HG03521 (cell line): ENCODE measurements around the gene CALR3.
"Not testable (repeated sequence)": the region's sequence is repeated elsewhere in the genome, so short reads cannot be mapped to it uniquely, and the experiment has no call there.

Experiments
- ATAC-seq: cut with Tn5 transposase; IDR thresholded peaks from one replicate; pipeline ENCODE4 v1.9.1; 2021; ENCODE audit warnings: mild to moderate bottlenecking, moderate library complexity; ENCODE audit not compliant: unreplicated experiment

CALR3 gene

DNA sequence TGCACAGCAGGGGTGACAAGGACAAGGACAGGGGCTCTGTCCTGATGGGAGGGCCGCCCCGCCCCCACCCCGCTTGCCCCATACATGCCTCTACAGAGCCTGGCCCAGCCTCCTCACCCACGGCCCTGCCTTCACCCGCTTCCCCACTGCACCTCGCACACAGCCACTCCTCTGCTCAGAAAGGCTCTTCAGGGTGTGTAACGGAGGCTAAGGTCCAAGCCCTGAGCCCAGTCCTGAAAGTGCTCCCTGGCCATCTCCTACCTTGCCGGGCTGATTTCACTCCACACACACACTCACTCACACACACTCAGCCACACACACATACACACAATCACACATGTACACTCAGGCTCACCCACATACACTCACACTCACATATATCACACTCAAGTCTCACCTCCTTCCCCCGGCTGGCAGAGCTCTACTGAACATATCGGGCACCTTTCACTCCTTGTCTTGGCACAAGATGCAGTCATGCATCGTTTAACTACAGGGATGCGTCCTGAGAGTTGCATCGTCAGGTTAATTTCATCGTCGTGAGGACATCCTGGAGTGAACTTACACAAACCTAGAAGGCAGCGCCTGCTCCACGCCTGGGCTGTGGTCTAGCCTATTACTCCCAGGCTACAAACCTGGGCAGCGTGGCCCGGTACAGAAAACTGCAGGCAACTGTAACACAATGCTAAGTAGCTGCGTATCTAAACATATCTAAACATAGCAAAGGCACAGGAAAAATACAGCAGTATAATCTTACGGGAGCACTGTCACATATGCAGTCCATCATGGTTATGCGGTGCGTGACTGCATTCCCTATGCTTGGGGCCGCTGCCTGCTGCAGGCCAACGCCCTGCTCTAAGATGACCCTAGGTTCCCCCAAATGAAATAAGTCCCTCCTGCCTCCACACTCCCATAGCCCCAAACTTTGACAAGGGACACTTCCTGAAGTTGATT lies 37.3 kb downstream of the CALR3 start:
- no peak for ATAC-seq

DNA sequence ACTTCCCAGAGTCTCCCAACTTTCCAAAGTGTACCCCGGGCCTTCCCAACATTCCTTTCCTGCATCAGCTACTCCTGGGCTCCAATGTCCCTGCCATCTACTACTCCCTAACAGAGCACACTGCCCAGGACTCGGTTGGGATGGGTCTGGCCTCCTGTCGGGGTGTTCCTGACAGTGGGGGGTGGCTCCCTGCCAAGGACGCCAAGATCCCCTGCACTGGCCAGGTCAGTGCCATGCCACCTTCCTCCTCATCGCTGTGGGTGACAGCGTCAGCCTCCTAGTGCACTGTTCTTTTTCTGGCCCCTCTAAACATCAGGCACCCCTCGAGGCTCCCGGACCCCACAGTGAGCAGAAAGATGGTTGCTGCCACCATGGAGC lies 38.0 kb downstream of the CALR3 start:
- ATAC-seq = no peak

DNA sequence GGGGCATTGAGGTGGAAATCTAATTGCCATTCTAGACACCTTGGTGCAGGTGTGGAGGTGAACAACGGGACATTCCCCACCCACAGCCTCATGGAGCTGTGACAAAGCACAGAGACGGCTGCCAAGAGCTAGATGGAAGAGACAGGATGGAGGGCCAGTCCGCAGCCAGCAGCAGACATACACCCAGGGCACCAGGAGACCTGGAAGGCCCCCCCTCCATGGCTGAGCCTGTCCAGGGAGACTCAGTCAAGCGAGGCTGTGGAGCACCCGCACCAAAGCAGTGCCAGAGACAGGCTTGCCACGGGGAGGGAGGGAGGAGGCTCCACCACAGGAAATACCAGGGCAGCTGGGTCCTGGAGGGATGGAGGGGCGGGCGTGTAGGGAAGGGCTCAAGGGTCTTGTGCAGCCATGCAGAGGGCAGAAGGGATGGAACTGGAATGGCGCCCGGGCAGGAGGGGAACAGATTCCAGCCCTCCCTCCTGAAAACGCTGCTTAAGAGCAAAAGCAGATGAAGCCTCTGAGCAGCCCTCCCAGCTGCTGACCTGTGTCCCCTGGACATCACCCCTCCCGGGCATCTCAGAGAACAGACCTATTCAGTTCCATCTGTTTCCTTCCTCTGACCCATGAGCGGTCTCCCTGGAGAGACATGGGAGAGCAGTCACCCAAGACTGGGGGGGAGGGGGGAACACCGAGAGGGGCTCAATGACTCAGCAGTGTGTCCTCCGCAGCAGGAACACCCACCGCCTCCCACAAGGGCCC lies 38.6 kb downstream of the CALR3 start:
- ATAC-seq = no peak

DNA sequence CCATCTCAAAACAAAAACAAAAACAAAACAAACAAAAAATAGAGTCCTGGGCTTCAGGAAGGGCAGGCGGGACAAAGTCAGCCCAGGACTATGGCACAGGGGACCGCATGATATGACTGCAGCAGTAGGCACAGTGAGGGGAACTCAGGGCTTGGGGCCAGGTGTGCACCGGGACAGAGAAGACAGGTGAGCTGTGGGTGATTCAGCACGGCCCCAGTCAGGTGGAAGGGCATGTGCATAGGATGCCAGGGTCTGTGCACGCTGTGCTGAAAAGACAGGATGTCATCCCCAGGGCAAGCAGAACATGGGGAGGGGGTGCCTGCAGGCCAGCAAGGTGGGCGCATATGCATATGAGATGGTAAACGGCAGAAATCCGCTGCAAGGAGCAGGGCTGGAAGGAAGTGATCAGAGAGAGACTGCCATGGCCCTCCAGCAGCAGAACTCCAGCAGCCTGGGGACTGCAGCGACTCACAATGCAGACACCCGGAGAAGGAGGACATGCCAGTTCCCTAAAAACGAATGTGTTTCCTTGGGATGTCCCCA lies 39.2 kb downstream of the CALR3 start:
- no peak for ATAC-seq

DNA sequence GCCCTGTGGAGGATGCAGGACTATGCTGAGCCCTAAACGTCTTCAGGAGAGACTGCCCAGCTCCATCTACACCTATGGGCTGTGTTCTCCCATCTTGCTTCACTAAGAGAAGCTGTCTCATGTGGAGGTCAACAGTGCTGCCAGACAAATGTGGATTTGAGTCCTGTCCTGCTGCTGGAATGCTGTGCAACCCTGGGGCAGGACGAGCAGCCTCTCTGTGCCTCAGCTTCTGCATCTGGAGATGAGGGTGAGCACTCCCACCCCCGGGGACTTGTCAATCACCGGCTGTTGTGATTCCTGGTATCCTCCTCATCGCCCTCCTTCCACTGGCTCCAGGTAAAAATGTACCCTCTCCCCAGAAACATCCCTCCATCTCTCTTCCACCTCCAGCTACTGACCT lies 40.5 kb downstream of the CALR3 start:
- ATAC-seq = no peak

DNA sequence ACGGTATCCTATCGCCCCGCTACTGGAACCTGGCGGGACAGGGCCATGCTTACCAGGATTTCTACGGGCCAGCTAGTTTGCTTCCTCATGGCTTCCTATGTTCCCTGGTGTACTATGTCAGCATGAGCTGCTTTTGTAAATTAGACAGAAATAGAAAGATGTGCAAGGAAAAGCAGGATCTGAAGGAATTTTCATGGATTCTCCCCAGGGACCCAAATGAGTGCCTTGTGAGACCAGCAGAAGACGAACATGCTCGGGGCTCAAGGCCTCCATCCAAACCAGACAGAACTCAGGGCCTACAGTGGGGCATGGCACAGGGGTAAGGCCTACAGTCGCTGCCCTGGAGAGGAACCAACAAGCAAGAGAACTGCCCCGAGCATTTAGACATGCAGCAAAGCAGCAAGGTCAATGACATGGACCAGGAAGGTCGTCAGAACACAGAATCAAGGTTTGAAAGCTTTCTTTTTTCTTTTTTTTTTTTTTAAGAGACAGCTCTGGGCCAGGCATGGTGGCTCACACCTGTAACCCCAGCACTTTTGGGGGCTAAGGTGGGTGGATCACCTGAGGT lies 41.5 kb downstream of the CALR3 start:
- ATAC-seq = no peak

DNA sequence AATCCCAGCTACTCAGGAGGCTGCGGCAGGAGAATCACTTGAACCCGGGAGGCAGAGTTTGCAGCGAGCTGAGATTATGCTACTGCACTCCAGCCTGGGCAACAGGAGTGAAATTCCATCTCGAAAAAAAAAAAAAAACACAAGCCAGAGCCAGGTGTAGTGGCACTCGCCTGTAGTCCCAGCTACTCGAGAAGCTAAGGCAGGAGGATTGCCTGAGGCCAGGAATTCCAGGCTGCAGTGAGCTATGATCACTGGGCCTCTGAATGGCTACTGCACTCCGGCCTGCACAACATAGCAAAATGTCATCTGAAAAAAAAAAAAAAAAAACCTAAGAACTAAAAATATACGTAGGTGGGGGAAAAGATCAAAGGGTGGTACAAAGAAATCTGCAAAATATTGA lies 43.6 kb downstream of the CALR3 start:
- no peak for ATAC-seq

DNA sequence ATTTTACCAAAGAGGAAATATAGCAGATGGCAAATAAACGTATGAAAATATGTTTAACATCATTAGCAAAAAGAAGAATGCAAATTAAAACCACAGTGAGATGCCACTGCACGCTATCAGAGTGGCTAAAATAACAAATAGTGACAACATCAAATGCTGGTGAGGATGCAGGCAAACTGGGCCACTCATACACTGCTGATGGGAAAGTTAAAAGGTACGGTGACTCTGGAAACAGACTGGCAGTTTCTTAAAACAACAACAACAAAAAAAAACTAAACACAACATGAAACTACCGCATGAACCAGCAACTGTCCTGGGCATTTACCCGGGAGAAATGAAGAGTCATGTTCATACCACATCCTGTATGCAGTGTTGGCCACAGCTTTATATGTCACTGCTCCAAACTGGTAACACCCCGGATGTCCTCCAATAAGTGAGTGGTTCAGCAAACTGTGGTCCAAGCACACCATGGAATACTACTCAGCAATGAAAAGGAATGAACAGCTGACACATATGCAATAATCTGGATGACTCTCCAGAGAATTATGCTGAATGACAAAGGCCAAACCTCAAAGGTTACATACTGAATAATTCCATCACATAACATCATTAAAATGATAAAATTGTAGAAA lies 46.5 kb downstream of the CALR3 start:
- peak; percentile 38 for ATAC-seq

DNA sequence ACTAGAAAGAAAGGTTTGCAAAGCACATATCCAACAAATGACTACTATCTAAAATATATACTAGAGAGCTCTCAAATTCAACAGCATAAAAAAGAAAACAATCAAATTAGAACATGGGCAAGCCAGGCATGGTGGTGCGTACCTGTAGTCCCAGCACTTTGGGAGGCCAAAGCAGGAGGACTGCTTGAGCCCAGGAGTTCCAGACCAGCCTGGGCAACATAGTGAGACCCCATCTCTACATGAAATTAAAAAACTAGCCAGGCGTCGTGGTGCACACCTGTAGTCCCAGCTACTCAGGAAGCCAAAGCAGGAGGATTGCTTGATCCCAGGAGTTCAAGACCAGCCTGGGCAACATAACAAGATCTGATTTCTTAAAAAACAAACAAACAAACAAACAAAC lies 47.1 kb downstream of the CALR3 start:
- not testable (repeated sequence) for ATAC-seq

DNA sequence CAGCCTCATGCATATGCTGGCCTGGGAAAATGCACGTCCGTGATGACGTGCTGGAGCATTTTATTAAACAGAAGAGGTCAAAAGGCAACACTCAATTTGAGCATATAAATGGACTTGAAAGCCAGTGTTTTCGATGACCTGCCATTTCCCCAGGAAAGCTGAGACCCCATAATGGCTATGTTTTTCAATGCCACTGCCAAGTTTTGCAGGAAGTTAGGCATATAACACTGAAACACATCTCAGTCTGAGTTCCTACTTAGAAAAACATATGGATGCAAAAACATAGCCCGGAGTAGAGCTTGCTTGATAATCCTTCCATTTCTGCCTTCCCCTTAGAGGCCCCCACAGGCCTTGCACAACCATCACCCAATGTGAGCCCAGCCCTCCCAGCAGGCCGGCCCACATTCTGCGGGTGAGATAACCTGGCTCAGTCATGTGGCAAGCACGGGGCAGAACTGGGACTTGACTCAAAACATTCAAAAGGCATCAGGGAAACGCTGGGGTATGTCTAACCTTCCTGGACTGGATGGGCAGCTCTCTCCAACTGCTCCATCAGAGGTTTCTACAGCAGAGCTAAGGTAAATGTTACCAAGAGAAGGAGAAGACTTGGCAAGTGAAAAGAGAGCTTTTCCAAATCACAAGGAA lies 49.1 kb downstream of the CALR3 start:
- no peak for ATAC-seq

DNA sequence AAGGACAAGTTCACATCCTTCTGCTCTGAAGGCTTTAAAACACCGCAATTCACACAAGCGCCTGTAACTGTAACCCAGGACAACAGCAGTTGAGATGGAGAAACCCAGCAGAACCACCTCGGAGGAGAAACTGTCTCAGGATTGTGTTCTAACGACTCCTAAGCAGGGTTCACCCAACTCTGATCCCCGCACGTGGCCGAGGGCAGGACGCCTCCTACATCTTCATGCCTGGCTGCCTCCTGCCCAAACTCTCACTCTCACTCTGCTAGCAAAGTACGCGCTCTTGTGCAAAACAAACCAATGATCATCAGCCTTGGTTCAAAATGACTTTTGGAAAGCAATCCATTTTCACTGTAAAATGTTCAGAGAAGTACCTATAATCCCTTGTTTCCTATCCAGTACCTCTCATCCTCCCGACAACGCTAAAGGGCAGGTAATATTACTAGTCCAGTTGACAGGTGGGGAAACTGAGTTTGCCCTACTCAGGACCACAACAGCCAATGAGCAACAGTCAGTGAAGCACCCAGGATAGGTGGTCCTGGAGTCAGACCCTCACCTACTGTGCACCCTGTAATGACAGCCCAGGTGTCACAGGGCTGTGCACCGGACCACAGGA lies 49.8 kb downstream of the CALR3 start:
- ATAC-seq = no peak

DNA sequence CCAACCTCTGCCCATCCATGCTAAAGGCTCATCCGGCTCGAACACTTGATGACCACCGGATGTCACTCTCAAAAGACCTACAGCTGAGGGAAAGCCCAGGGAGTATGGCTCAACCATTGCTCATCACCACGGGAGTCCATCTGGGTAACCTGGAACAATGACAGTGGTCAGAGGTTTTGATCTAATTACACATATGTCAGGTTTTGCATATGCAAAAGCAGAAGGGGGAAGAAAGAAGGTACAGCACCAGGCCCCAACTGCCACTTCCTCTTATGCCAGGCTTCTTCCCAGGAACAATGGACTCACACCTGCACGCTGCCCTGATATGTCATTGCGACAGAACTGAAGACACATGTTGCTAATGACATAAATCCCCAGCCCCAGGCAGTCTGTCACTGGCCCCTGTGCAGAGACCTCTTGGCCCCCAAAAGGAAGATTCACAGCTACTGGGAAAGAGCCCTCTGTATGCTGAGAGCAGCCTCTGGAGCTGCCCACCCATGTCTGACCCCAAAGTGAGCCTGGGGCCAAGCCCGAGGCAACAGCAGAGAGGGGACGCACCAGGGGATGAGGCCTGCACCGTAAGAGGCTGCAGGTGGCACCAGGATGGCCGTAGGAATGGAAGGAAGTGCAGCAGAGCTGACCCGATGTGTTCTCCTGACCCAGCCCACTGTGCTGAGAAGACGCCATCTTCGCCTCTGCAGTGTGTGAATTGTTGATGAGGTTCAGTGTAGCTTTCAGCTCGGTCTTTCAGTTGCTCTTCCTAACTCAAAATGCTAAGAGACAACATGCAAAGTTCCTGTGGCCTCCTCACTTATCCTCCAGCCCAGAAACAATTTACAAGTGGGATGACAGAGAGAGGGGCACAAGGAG lies 50.5 kb downstream of the CALR3 start:
- ATAC-seq = no peak

DNA sequence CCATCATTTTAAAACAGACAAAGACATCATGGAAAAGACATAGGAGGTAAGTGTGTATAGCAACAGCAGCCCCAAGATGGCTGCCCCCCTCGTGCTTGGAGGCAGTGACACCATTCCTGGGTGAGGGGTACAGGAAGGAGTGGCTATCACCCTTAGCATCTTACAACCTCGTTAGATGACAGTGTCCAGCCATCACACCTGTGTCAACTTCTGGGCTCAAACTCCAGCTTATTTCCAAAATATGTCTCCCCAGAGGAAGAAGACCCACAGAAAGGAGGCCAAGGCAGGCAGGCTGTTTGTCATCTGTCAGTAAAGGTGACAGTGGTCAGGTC lies 51.7 kb downstream of the CALR3 start:
- no peak for ATAC-seq

DNA sequence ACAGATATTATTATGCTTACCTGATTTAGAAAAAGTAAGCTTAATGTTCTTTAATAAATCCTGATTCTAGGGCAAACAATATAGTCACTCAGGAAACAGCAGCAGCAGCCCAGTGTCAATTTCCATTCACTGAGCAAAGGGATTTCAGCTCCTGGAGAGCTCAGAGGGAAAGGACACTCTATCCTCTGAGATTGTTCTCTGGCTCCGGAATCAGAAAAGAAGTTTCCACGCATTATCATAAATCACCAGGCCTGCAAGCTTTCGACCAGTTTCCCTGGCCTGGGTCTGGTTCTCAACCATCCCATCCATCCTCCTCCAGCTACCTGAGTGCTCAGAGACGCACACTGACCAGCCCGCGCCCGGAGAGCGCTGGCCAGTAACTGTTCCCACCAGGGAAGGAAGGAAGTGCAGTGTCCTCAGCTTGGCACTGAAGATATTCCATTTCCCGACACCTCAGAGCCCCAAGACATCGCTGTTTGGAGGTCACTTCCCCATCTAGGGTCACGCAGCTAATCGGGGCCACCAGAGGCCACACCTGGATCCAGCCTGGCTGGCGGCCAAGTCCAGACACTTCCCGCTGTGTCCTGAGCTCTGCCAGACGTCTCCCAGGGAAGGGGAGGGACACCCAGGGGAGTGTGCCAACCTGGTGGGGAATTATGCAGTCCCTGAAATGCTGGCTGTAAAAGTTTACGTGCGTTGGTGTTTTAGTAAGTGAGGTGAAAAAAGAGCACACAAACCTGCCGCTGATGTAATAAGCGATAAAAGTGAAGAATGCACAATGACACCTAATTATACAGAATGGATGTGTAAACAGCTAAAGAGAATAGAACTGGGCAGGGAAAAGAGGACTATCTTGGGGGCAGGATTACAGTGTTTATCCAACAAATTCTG lies 53.3 kb downstream of the CALR3 start:
- ATAC-seq = no peak

DNA sequence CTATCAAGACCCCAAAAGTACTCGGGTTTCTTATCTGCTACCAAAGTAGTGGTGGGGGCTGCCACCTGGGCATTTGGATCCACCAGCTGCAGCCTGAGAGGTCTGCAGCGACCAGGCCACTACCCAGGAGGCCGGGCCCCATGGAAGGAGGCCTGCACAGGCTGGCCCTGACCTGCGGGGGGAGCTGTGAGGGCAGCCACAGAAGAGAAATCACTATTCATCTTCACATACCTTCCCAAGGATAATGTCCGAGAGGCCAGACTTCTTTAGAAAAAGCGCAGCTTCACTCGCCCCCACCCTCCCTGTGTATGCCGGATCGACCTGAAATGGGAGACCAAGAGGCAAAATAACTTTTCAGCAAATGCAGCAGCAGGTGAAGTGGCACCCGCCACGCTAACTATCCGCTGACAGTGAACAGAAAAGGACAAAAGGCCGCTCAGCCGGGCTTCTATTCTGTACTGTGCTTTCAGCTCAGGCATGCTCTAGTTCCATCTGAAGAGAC lies 54.3 kb downstream of the CALR3 start:
- ATAC-seq = no peak

DNA sequence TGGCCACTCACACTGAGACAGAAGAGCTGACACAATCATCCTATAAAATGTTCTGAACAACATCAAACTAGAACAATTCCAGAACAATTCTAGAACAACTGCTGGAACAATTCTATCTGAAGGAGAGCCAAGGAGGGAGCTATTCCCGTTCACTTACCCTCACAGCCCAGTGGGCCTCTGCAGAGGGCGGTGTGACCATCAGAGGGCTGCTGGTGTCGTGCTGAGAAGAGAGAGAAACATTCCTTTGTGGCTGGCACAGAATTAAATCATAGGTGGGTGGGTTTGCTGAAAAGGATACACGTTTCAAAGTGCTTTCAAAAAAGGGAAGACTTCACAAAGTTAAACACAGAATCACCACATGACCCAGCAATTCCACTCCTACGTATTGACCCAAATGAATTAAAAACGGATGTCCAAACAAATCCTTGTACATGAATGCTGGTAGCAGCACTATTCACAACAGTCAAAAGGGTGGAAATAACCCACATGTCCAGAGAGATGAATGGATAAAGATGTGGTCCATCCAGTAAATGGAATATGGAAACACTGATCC lies 59.1 kb downstream of the CALR3 start:
- no peak for ATAC-seq

DNA sequence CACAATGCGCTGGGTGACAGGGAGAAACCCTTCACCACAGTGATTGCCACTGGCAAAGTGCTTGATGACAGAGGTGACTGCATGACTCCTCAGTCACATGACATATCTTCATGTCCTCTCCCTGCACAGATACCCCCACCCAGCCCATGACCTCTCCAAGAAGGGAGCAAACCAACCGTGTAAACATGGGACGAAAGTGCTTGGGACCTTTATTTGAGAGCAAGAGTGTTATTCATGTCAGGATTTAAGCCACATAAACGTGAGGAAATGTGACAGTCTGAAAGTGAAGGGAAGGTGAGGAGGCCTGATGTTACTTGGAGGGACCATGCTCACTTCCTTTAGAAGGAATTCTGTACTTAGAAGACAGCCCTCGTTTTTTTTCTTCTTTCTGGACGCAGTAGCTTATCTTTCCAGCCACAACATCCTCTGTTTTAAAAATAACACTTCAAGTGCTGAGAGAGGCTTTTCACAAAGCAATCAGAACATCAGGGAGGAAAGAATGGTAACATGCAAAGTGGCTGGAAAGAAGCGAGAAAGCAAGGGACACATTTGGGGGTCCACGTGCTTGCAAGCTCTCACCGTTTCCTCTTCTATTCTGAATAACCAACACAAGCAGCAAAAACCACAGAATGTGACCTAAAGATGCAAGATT lies 59.8 kb downstream of the CALR3 start:
- ATAC-seq = no peak
